KOPT-K1 (cell line): ENCODE results near the gene CRYAA.
"Not testable (repeated sequence)": the region's sequence is repeated elsewhere in the genome, so short reads cannot be mapped to it uniquely, and the experiment has no call there.

Experiments
- H3K27ac ChIP-seq: fragments of 200-600 bp; sonication (generic); 2 replicates; pipeline ENCODE4 v1.5.1; 2016; ENCODE audit warnings: antibody characterized with exemption, mild to moderate bottlenecking, low read depth, low read length; ENCODE audit not compliant: poor library complexity, severe bottlenecking
- H3K36me3 ChIP-seq: fragments of 200-600 bp; sonication (generic); 2 replicates; pipeline ENCODE4 v1.5.1; 2017; ENCODE audit warnings: antibody characterized with exemption, mild to moderate bottlenecking, low read length, moderate library complexity; ENCODE audit not compliant: insufficient read depth
- H3K9me3 ChIP-seq: fragments of 200-600 bp; sonication (generic); 2 replicates; pipeline ENCODE4 v1.5.1; 2017; ENCODE audit warnings: antibody characterized with exemption, low read length, mild to moderate bottlenecking; ENCODE audit not compliant: insufficient read depth, poor library complexity, severe bottlenecking

The CRYAA gene

DNA sequence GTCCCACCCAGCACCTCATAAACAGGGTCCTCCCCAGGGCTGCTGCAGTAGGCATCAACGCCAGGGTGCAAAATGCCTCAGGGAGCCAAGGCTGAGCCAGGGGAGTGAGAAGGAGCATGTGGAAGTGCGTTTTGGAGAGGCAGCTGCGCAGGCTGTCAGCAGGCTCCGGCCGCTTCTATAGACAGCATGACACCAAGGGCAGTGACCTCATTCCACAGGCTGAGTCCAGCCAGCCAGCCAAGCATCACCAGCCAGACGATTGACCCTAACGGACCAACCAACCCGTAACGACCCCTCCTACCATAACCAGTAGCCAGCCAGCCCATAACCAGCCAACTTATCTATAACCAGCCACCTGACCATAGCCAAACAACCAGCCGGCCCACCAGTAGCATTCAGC is 1.1 kb downstream of the CRYAA start:
- not testable (repeated sequence) for H3K27ac ChIP-seq, H3K36me3 ChIP-seq, H3K9me3 ChIP-seq

- not testable (repeated sequence) for H3K36me3 ChIP-seq, H3K27ac ChIP-seq, H3K9me3 ChIP-seq
Observed at GRCh38 chr21:43172812-43173211, 4.0 kb downstream of the CRYAA start.

DNA sequence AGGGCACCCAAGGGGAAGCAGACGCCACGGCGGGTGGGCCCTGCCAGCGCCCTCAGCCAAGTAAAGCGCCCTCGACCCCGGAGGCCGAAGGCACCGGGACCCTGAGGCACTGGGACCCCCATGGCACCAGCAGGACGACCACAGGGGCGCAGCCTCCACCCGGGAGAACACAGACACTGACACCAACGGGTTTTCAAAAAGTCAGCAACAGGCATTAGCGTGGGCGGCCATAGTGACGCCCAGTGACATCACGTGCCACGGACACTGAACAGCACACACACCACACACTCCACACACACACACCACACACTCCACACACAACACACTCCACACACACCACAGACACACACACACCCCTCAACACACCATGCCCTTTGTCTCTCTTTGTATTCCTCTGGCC is 4.6 kb downstream of the CRYAA start:
- not testable (repeated sequence) for H3K27ac ChIP-seq, H3K36me3 ChIP-seq, H3K9me3 ChIP-seq

- H3K27ac ChIP-seq, H3K36me3 ChIP-seq, H3K9me3 ChIP-seq: not testable (repeated sequence)
Observed at GRCh38 chr21:43173930-43174329, 5.1 kb downstream of the CRYAA start.

GRCh38 chr21:43174998-43175397 is 6.2 kb downstream of the CRYAA start:
- H3K36me3 ChIP-seq, H3K9me3 ChIP-seq, H3K27ac ChIP-seq: not testable (repeated sequence)

- H3K27ac ChIP-seq, H3K36me3 ChIP-seq, H3K9me3 ChIP-seq: not testable (repeated sequence)
Observed at GRCh38 chr21:43176621-43177020, 7.8 kb downstream of the CRYAA start.

DNA sequence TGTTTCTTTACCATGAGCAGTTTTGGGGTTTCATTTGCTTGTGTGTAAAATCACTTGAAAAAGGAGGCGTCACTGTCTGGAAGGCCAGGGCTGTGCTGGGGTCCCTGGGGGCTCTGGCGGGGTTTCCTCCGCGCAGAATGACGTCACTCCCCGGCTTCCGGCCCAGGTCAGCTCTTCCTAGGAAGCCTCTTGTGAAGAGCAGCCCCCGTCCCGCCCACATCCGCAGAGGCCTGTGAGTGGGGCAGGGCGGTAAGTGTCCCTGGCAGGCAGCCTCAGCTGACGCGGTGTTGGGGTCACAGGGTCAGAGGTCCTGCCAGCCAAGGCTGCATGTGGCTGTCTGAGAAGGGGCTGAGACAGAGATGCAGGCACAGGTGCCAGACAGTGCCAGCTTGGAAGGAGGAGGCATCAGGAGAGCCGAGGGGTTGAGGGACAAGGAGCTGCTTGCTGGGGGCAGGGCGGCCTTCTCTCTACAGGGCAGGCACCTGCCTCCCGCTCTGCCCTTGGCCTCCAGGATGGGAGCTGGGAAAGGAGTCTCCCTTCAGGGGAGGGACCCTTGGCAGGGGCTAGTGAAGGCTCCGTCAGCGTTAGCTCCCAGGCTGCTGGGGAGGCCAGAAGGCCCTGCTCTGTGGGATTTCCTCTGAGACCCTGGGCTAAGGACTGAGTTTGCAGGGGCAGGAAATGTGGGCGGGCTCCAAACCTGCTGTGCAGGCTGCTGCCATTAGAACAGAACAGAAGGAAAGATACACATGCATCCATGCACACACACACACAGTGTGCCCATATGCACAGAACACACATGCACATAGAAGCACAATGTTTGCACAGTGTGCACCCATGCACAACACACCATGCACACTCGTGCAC is 8.5 kb downstream of the CRYAA start:
- not testable (repeated sequence) for H3K36me3 ChIP-seq

DNA sequence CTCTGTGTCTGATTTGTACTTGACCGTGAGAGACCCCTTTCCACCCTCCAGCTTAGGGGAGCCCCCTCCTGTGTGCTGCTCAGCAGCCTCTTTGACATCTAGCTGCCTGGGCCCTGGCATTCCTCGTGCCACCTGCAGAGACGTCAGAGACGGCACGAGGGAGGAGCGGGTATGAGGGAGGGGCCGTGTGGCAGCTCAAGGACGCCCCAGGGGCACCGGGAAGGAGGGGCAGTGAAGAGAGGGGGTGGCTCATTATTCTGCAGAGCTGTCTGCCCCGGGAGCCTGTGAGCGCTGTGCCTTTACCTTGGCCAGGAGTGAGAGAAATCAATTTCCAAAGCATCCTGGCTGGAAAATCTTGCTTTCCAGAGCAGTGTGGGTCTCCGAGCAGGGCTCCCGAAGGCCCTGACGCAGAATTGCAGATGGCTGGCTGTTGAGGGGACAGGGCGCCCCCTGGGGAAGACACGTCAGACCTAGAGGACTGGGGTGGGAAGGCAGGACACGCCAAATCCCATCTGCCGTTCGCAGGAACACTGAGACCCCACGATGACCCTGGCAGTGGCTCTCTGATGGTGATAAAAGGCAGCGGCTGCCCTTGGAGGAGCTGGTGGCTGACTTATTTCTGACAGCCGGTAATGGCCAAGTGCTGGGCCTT is 9.5 kb downstream of the CRYAA start:
- not testable (repeated sequence) for H3K27ac ChIP-seq, H3K36me3 ChIP-seq, H3K9me3 ChIP-seq

More for the DNA sequence above, 8.5 kb downstream of the CRYAA start:
- H3K9me3 ChIP-seq, H3K27ac ChIP-seq: not testable (repeated sequence)

- not testable (repeated sequence) for H3K27ac ChIP-seq
Observed at GRCh38 chr21:43181033-43181432, 12.2 kb downstream of the CRYAA start.

DNA sequence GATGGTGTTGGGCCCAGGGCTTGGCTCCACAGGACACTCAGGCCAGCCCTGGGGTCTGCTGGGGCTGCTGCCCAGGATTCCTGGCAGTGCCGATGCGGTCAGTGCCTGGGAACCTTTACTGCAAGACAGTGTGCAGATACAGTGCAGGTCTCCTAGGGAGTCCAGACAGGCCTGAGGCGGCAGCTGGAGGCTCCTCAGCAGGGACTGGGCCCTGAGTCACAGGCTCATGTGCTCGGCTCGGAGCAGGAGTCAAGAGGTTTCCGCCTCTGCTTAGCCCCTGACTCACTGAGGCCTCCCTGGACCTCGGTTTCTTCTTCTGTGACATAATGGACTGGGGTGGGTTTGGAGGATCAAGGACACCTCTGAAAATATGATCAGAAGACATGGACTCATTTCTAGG is 18.5 kb downstream of the CRYAA start:
- not testable (repeated sequence) for H3K9me3 ChIP-seq, H3K27ac ChIP-seq, H3K36me3 ChIP-seq

More at GRCh38 chr21:43181033-43181432, 12.2 kb downstream of the CRYAA start:
- not testable (repeated sequence) for H3K9me3 ChIP-seq, H3K36me3 ChIP-seq

- H3K9me3 ChIP-seq, result no peaks in the 10 kb centered on the region
- no peaks in the 10 kb centered on the region for H3K36me3 ChIP-seq
- no peak overlapping the region for H3K27ac ChIP-seq
Observed at GRCh38 chr21:43187715-43188114, 18.9 kb downstream of the CRYAA start.

- Histone ChIP-seq H3K27ac (no peak overlapping the region), H3K36me3 (no peaks in the 10 kb centered on the region), H3K9me3 (no peaks in the 10 kb centered on the region)
Observed at GRCh38 chr21:43188181-43188580, 19.4 kb downstream of the CRYAA start.

- H3K27ac ChIP-seq, result no peak overlapping the region
- no peaks in the 10 kb centered on the region for H3K9me3 ChIP-seq
- H3K36me3 ChIP-seq, result no peaks in the 10 kb centered on the region
Observed at GRCh38 chr21:43188592-43189210, 19.9 kb downstream of the CRYAA start.

DNA sequence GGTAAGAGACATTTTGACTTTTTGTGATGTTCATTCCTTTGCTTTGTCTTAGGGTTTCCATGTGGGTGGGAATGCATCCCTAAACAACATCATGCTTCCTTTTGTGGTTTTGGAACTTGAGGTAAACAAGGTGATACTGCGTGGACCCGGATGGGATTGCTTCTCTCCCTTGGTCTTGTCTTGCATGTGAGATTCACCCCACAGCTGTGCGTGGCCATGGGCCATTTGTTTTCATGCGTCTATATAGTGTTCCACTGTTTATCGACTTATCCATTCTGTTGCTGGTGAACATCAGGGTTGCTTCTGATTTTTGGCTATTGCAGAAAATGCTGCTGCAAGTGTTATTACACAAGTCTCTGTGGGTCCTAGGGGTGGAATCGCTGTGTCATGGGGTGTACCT is 21.1 kb downstream of the CRYAA start:
- H3K9me3 ChIP-seq, result no peaks in the 10 kb centered on the region
- no peaks in the 10 kb centered on the region for H3K36me3 ChIP-seq
- no peak overlapping the region for H3K27ac ChIP-seq

DNA sequence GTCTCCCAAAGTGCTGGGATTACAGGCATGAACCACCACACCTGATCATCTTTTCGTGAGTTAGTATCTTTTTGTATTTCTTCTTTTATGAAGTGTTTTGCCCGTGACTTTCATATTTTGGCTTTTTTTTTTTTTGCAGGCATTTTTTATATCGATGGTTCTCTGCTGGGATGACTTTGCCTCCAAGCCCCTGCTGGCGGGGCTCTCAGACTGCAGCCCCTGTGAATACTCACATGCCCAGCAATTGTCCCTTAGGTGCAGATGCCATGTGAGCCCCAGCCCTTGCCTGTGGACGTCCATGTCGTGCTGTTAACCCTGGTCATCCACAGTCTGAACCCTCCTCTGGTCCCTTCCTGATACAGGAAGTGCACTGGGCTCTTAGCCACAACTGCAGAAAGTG is 21.7 kb downstream of the CRYAA start:
- H3K9me3 ChIP-seq, result no peaks in the 10 kb centered on the region
- no peak overlapping the region for H3K27ac ChIP-seq
- no peaks in the 10 kb centered on the region for H3K36me3 ChIP-seq
